ENCODE results near the gene GPR21.

DNA sequence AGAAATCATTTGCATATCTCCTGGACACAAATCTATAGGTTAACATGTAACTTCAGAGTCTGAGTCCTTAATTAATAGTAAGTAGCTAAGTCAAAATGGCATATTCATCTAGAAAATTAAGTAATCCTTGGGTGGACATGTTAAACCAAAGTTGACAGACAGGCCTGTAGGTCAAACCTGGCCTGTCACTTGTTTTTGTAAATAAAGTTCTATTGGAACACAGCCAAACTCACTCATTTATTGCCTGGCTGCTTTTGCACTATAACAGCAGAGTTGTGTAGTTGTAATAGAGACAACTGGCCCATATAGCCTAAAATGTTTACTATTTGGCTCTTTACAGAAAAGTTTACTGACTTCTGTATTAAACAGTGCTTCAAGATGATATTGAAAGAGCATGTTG lies 24.6 kb upstream of the GPR21 start:
- TF ChIP-seq, protein P1, sequence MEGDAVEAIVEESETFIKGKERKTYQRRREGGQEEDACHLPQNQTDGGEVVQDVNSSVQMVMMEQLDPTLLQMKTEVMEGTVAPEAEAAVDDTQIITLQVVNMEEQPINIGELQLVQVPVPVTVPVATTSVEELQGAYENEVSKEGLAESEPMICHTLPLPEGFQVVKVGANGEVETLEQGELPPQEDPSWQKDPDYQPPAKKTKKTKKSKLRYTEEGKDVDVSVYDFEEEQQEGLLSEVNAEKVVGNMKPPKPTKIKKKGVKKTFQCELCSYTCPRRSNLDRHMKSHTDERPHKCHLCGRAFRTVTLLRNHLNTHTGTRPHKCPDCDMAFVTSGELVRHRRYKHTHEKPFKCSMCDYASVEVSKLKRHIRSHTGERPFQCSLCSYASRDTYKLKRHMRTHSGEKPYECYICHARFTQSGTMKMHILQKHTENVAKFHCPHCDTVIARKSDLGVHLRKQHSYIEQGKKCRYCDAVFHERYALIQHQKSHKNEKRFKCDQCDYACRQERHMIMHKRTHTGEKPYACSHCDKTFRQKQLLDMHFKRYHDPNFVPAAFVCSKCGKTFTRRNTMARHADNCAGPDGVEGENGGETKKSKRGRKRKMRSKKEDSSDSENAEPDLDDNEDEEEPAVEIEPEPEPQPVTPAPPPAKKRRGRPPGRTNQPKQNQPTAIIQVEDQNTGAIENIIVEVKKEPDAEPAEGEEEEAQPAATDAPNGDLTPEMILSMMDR (IDR thresholded peaks at IDR 0.05): no peak
- TF ChIP-seq SIN3A (IDR thresholded peaks at IDR 0.05; ENCODE audit: borderline replicate concordance, low read depth, low read length): no peak
- TF ChIP-seq, protein P2, sequence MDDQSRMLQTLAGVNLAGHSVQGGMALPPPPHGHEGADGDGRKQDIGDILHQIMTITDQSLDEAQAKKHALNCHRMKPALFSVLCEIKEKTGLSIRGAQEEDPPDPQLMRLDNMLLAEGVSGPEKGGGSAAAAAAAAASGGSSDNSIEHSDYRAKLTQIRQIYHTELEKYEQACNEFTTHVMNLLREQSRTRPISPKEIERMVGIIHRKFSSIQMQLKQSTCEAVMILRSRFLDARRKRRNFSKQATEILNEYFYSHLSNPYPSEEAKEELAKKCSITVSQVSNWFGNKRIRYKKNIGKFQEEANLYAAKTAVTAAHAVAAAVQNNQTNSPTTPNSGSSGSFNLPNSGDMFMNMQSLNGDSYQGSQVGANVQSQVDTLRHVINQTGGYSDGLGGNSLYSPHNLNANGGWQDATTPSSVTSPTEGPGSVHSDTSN (IDR thresholded peaks at IDR 0.05): no peak
- no peak for TF ChIP-seq EZH2phosphoT487 (IDR thresholded peaks at IDR 0.05; ENCODE audit: borderline replicate concordance, low read depth)
- TF ChIP-seq, protein P3, sequence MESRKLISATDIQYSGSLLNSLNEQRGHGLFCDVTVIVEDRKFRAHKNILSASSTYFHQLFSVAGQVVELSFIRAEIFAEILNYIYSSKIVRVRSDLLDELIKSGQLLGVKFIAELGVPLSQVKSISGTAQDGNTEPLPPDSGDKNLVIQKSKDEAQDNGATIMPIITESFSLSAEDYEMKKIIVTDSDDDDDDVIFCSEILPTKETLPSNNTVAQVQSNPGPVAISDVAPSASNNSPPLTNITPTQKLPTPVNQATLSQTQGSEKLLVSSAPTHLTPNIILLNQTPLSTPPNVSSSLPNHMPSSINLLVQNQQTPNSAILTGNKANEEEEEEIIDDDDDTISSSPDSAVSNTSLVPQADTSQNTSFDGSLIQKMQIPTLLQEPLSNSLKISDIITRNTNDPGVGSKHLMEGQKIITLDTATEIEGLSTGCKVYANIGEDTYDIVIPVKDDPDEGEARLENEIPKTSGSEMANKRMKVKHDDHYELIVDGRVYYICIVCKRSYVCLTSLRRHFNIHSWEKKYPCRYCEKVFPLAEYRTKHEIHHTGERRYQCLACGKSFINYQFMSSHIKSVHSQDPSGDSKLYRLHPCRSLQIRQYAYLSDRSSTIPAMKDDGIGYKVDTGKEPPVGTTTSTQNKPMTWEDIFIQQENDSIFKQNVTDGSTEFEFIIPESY (IDR thresholded peaks at IDR 0.05; ENCODE audit: borderline replicate concordance, low read depth): no peak
